GM20431 (cell line): ENCODE measurements around the gene TDRD12.
"Not testable (repeated sequence)": the region's sequence is repeated elsewhere in the genome, so short reads cannot be mapped to it uniquely, and the experiment has no call there.

Source experiments
- in situ Hi-C: fragments of 300-500 bp; cut with MseI, MboI; formaldehyde crosslinking; loops from one replicate; pipeline ENCODE4 v1.15.0; 2020; ENCODE audit warnings: low sequenced_read_pairs; ENCODE audit not compliant: unreplicated experiment

The TDRD12 gene

DNA sequence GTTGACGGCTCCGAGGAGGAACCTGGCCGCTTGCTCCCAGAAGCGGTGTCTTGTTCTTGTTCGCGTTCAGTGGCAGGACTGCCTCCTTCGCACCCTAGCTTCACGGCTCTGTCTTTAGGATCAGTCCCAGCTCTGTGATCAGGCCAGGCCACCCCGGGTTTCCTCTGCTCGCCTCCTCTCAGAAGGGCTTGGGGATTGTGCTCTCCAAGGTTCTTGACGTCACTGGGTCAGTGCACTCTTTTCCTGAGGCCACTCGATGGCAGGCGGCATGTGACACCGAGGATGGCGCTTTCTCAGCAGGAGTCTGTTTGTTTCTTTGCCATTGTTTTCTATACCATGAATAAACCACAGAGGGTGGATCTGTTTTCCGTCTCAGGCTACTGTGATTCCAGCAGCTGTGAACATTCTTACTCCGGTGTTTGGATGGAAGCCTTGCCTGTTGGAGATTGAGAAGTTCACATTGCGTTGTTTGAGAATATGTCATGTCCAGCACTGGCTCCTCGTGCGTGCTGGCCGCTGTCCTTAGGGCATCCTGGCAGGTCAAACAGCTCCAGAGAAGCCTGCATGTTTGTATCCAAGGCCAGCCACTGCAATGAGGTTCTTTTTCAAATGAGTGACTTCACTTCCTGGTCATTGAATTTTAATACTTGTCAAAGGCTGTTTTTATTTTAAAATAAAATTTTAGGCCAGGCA, 105.5 kb downstream of the TDRD12 start:
- in situ Hi-C loops: no loop called here

- in situ Hi-C loops: no loop called here
Observed at GRCh38 chr19:32828139-32828538, 108.6 kb downstream of the TDRD12 start.

DNA sequence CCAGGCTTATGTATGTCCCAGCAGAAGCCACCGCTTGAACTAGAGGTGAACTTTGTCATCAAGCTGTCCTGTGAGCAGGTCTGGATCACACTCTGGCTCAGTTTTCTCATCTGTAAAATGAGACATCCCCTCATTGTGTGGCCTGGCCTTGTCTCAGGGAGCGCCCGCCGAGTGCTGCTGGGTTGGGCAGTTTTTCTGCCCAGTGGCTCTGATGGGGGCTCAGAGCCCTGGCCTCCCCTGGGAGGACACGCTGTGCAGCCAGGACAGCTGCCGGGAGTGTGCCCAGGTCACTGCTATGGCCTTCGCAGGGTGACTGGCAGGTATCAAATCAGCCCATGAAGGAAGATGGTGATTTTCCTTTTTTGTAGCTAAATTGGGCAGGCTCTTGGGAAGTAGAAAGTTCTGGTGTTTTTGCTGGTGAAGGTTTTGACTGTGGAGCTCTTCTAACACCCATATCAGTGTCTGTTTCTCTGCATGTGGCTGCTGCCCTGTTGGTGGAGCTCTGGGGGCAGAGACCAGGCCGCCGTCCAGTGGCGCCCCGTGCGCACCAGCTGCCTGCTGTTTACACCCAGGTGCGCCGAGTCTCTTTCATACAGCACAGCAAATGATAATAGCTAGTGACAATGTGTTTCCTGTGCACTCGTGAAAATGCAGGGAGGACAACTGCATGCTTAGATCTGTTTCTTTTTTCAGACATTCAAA, 109.2 kb downstream of the TDRD12 start:
- in situ Hi-C loops: no loop called here

- in situ Hi-C loops: no loop called here
Observed at GRCh38 chr19:32829345-32829896, 109.9 kb downstream of the TDRD12 start.

DNA sequence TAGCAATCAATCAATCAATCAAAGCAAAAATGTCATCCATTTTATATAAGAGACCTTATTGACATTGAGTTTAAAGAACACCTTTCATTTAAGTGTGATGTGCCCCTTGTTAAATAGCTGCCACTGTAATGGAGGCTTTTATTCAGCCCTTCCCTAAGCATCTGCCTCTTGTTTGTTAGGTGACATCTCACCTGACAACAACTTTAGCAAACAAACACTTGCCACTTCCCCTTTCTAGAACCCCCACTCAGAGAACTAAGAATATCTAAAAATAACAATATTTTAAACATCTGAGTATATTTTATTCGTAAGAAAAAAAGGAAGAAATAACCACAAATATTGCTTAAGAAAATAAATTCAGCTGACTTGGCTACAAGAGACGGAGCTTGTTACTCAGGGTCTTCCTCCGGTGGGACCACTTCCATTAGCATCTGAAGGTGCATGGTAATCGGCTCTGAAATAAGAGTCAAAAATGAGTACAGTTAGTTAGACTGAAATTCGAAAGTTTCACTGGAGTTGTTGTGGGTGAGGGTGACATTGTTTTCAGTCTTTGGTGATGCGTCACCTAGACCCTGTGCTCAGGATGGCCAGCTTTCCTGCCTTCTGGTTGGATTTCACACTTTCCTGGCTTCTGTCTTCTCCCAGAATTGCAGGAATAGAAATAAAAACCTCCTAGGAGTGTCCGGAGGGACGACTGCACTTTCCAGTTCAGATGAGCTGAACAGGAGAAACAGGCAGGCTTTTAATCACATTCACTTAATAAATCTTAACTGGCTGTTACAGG, 110.9 kb downstream of the TDRD12 start:
- in situ Hi-C loops: no loop called here

GRCh38 chr19:32831611-32832010, 112.0 kb downstream of the TDRD12 start:
- in situ Hi-C loops: no loop called here

DNA sequence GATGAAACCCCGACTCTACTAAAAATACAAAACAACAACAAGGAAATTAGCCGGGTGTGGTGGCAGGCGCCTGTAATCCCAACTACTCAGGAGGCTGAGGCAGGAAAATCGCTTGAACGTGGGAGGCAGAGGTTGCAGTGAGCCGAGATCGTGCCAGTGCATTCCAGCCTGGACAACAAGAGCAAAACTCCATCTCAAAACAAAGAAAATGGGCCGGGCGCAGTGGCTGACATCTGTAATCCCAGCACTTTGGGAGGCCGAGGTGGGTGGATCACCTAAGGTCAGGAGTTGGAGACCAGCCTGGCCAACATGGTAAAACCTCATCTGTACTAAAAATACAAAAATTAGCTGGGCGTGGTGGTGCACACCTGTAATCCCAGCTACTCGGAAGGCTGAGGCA, 112.5 kb downstream of the TDRD12 start:
- in situ Hi-C loops: not testable (repeated sequence)

DNA sequence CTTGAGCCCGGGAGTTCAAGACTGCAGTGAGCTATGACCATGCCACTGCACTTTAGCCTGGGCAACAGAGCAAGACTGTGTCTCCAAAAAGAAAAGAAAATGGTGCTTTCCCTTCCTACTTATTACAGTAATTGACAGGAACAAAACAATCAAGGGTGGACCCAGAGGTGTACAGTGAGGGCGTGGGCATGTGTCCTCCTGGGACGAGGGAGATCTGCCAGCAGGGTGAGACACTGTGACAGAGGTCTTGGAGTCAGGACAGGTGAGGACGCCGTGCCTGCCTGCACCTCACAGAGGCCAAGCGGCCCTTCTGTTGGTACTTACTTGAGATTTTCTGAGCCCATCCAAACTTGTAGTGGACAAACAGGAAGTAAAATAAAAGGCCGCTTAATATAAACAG, 113.3 kb downstream of the TDRD12 start:
- in situ Hi-C loops: not testable (repeated sequence)

GRCh38 chr19:32833388-32833787, 113.8 kb downstream of the TDRD12 start:
- in situ Hi-C loops: not testable (repeated sequence)

- in situ Hi-C loops: no loop called here
Observed at GRCh38 chr19:32837531-32837930, 118.0 kb downstream of the TDRD12 start.

GRCh38 chr19:32842061-32842460, 122.5 kb downstream of the TDRD12 start:
- in situ Hi-C loops: no loop called here

GRCh38 chr19:32843716-32844245, 124.2 kb downstream of the TDRD12 start:
- in situ Hi-C loops: no loop called here

DNA sequence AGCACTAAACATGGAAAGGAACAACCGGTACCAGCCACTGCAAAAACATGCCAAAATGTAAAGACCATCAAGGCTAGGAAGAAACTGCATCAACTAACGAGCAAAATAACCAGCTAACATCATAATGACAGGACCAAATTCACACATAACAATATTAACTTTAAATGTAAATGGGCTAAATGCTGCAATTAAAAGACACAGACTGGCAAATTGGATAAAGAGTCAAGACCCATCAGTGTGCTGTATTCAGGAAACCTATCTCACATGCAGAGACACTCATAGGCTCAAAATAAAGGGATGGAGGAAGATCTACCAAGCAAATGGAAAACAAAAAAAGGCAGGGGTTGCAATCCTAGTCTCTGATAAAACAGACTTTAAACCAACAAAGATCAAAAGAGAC, 128.5 kb downstream of the TDRD12 start:
- in situ Hi-C loops: not testable (repeated sequence)

DNA sequence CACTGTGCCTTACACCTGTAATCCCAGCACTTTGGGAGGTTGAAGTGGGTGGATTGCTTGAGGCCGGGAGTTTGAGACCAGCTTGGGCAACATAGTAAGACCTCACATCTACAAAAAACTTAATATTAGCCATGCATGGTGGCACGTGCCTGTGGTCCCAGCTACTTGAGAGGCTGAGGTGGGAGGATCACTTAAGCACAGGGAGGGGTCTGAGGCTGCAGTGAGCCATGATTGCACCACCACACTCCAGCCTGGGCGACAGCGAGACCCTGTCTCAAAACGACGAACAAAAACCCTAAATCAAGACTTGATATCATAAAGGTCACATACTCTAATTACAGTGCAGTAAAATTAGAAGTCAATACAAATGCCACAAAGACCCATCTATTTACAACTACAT, 132.6 kb downstream of the TDRD12 start:
- in situ Hi-C loops: no loop called here

DNA sequence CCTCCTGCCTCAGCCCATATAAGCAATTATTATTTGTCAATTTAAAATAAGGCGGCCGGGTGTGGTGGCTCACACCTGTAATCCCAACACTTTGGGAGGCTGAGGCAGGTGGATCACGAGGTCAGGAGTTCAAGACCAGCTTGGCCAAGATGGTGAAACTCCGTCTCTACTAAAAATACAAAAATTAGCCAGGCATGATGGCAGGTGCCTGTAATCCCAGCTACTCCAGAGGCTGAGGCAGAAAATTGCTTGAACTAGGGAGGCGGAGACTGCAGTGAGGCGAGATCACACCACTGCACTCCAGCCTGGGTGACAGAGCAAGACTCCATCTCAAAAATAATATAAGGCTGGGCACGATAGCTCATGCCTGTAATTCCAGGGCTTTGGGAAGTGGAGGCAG, 137.3 kb downstream of the TDRD12 start:
- in situ Hi-C loops: not testable (repeated sequence)

DNA sequence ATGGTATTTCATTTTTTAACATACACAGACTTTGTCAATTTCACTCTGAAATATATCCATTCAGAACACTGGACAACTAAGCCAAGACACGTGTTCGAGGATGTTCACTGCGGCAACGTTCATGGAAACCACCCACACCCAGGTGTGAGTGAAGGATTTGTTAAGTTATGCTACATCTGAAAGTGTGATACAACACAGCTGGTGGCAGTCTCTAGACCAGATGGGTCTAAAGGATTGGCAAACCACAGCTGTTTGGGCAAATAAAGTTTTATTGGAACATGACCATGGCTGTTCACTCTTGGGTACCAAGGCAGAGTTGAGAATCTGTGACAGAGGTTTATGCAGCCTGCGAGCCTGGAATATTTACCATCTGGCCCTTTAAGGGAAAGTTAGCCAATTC, 138.0 kb downstream of the TDRD12 start:
- in situ Hi-C loops: no loop called here

- in situ Hi-C loops: no loop called here
Observed at GRCh38 chr19:32858155-32858554, 138.6 kb downstream of the TDRD12 start.

- in situ Hi-C loops: no loop called here
Observed at GRCh38 chr19:32858559-32858958, 139.0 kb downstream of the TDRD12 start.

- in situ Hi-C loops: no loop called here
Observed at GRCh38 chr19:32859591-32859990, 140.0 kb downstream of the TDRD12 start.

DNA sequence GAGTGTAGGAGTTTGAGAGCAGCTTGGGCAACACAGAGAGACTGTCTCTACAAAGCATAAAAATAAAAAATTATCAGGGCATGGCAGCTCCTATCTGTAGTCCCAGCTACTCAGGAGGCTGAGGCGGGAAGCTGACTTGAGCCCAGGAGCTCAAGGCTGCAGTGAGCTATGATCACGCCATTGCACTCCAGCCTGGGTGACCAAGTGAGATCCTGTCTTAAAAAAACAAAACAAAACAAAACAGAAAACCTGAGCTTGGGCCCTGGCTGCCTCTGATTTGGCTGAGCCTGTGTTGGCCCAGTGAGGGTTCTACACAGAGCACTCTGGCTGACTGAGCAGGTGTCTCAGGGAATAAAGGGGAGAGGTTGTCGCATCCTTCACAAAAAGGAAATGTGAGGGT, 142.0 kb downstream of the TDRD12 start:
- in situ Hi-C loops: no loop called here

DNA sequence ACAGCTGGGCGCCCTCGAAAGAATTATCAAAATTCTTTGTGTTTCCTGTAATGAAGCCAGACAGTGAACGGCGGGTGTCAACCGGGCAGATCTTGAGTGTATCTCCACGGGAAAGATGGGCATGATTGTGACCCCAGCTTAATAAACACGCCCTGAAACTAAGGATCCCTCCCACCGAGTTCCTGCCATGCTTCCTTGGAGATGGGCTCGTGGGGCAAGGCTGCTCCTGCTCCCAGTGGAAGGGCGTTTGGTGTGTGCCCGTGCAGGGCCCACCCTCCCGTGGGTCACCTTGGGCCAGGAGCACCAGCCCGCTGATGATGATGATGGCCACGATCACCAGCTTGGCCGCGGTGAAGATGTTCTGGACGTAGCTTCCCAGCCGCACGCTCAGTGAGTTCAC, 142.6 kb downstream of the TDRD12 start:
- in situ Hi-C loops: no loop called here
